ENCODE measurements around the gene RCSD1. TPM values are rescaled to one million over a fixed set of nuclear protein-coding genes. Genes with fewer than 3 reads are reported as not detected.

RCSD1 gene
- total and polyA plus RNA-seq, 11 donors = 14.1 to 51.5 (median 29.6) TPM

GRCh38 chr1:167621780-167622313 is 8.2 kb upstream of the RCSD1 start:
- Histone ChIP-seq H3K27me3 (no peaks in the 10 kb centered on the region), H3K36me3 (no peaks in the 10 kb centered on the region), H3K4me3 (no peak overlapping the region), H3K27ac (no peak overlapping the region), H3K4me1 (peaks cover 0 to 33% (median 15%) of the 10 kb centered on the region in 12 donors), H3K9me3 (peaks cover 0 to 9% (median 0%) of the 10 kb centered on the region in 12 donors)
- intact Hi-C loops (cut with DNase I) = no loop called here
- ATAC-seq = no peak
- TF ChIP-seq POLR2A (IDR thresholded peaks at IDR 0.05) (no peak), CTCF (IDR thresholded peaks at IDR 0.05) (no peak)
- WGBS, 4 donors = 79 to 86% (median 83%) methylated on average over 4 of the region's 4 CpGs
- DNase-seq = no peak

GRCh38 chr1:167623951-167624350 is 6.1 kb upstream of the RCSD1 start:
- ATAC-seq = no peak
- TF ChIP-seq CTCF (IDR thresholded peaks at IDR 0.05) = no peak
- no peak for TF ChIP-seq POLR2A (IDR thresholded peaks at IDR 0.05)
- DNase-seq = no peak
- Histone ChIP-seq H3K4me1 (peaks cover 0 to 33% (median 15%) of the 10 kb centered on the region in 12 donors), H3K27ac (no peak overlapping the region), H3K36me3 (no peaks in the 10 kb centered on the region), H3K9me3 (peaks cover 0 to 9% (median 0%) of the 10 kb centered on the region in 12 donors), H3K27me3 (no peaks in the 10 kb centered on the region), H3K4me3 (no peak overlapping the region)
- 73 to 82% (median 76%) methylated on average over 3 of the region's 3 CpGs for WGBS, 4 donors
- intact Hi-C loops (cut with DNase I) = no loop called here

GRCh38 chr1:167625040-167625823 is 4.8 kb upstream of the RCSD1 start:
- Histone ChIP-seq H3K27me3 (no peaks in the 10 kb centered on the region), H3K4me3 (no peak overlapping the region), H3K4me1 (peaks cover 0 to 39% (median 26%) of the 10 kb centered on the region in 12 donors), H3K9me3 (peaks cover 0 to 9% (median 0%) of the 10 kb centered on the region in 12 donors), H3K36me3 (no peaks in the 10 kb centered on the region), H3K27ac (no peak overlapping the region)
- 98 to 100% (median 98%) methylated on average over 2 of the region's 2 CpGs for WGBS, 4 donors
- DNase-seq (no peak), ATAC-seq (no peak)
- TF ChIP-seq CTCF (IDR thresholded peaks at IDR 0.05) = no peak
- no peak for TF ChIP-seq POLR2A (IDR thresholded peaks at IDR 0.05)
- intact Hi-C loops (cut with DNase I) = no loop called here

GRCh38 chr1:167627615-167627864 is 2.5 kb upstream of the RCSD1 start:
- H3K9me3 ChIP-seq = peaks cover 0 to 9% (median 0%) of the 10 kb centered on the region in 12 donors
- peaks cover 6 to 48% (median 42%) of the 10 kb centered on the region in 12 donors for H3K4me1 ChIP-seq
- no peaks in the 10 kb centered on the region for H3K36me3 ChIP-seq
- no peaks in the 10 kb centered on the region for H3K27me3 ChIP-seq
- DNase-seq (no peak), ATAC-seq (peak in 2 of 4 donors; percentile 10 to 27)
- intact Hi-C loops (cut with DNase I) = no loop called here
- 49 to 81% (median 53%) methylated on average over 3 of the region's 3 CpGs for WGBS, 4 donors
- peak overlapping the region; percentile 84 to 99 (median 96) for H3K27ac ChIP-seq
- TF ChIP-seq POLR2A (IDR thresholded peaks at IDR 0.05) = no peak
- no peak for TF ChIP-seq CTCF (IDR thresholded peaks at IDR 0.05)
- peak overlapping the region in 1 of 12 donors; percentile 13 for H3K4me3 ChIP-seq
